ENCODE measurements around the gene ADAMTS14. TPM values are rescaled to one million over a fixed set of nuclear protein-coding genes. Genes with fewer than 3 reads are reported as not detected.

ADAMTS14 gene
- total RNA-seq, 1 experiment from 2014 or later: 1.6 TPM

GRCh38 chr10:70805619-70806215 lies 133.4 kb downstream of the ADAMTS14 start:
- H3K27ac ChIP-seq (ENCODE audit: insufficient read length, low read depth, low read length): no peak overlapping the region
- no peak overlapping the region for H2BK12ac ChIP-seq (ENCODE audit: insufficient read length, low read depth, low read length)
- H3K79me1 ChIP-seq (ENCODE audit: insufficient read depth, low read depth, low read length, poor library complexity, severe bottlenecking): no peaks in the 10 kb centered on the region
- no peak overlapping the region for H3K56ac ChIP-seq (ENCODE audit: insufficient read length, low read depth, low read length)
- H3K79me2 ChIP-seq (ENCODE audit: insufficient read depth, low read length): no peaks in the 10 kb centered on the region
- no peak overlapping the region for H3K27ac Mint-ChIP-seq
- H3T11ph ChIP-seq (ENCODE audit: low read length): no peak overlapping the region
- no peak overlapping the region for H2BK120ac ChIP-seq (ENCODE audit: low read depth, low read length, poor library complexity, severe bottlenecking)
- H3K4me3 Mint-ChIP-seq: no peak overlapping the region
- peaks cover 4% of the 10 kb centered on the region for H3K27me3 Mint-ChIP-seq (ENCODE audit: low read depth)
- H3K36me3 Mint-ChIP-seq (ENCODE audit: insufficient read depth in 1 of 3, low read depth in 3 of 3): no peaks in the 10 kb centered on the region
- no peak for DNase-seq
- H2BK5ac ChIP-seq (ENCODE audit: insufficient read length, low read length): no peak overlapping the region
- H3K9ac ChIP-seq (ENCODE audit: extremely low read depth, insufficient read length, low read length): no peak overlapping the region
- H3K4me1 Mint-ChIP-seq: peaks cover 21 to 22% of the 10 kb centered on the region in 2 experiments
- H4K91ac ChIP-seq (ENCODE audit: insufficient read length, low read depth, low read length): no peak overlapping the region
- no peak overlapping the region for H3K4ac ChIP-seq (ENCODE audit: low read depth, low read length)
- no peak overlapping the region for H2BK20ac ChIP-seq (ENCODE audit: low read depth, low read length, poor library complexity, severe bottlenecking)
- H3K4me1 ChIP-seq (ENCODE audit: insufficient read depth, low read length): peaks cover 6% of the 10 kb centered on the region; the same call in 1 of the 2 replicates
- no peak overlapping the region for H3K4me2 ChIP-seq (ENCODE audit: insufficient read depth, insufficient read length, low read length)
- H4K20me1 ChIP-seq (ENCODE audit: control insufficient read depth, insufficient read depth, insufficient read length): no peaks in the 10 kb centered on the region
- H2AK5ac ChIP-seq (ENCODE audit: insufficient read length, low read length): no peak overlapping the region
- H4K5ac ChIP-seq (ENCODE audit: insufficient read length, low read depth, low read length): no peak overlapping the region
- no peaks in the 10 kb centered on the region for H3K23me2 ChIP-seq (ENCODE audit: insufficient read length, low read depth, low read length, poor library complexity, severe bottlenecking)
- TF ChIP-seq, protein P1, sequence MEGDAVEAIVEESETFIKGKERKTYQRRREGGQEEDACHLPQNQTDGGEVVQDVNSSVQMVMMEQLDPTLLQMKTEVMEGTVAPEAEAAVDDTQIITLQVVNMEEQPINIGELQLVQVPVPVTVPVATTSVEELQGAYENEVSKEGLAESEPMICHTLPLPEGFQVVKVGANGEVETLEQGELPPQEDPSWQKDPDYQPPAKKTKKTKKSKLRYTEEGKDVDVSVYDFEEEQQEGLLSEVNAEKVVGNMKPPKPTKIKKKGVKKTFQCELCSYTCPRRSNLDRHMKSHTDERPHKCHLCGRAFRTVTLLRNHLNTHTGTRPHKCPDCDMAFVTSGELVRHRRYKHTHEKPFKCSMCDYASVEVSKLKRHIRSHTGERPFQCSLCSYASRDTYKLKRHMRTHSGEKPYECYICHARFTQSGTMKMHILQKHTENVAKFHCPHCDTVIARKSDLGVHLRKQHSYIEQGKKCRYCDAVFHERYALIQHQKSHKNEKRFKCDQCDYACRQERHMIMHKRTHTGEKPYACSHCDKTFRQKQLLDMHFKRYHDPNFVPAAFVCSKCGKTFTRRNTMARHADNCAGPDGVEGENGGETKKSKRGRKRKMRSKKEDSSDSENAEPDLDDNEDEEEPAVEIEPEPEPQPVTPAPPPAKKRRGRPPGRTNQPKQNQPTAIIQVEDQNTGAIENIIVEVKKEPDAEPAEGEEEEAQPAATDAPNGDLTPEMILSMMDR (conservative IDR thresholded peaks at IDR 0.05): no peak
- no peak overlapping the region for H3K14ac ChIP-seq (ENCODE audit: insufficient read depth, low read length)
- no peak overlapping the region for H4K8ac ChIP-seq (replicated peaks; ENCODE audit: insufficient read length, low read depth, low read length)
- H3K27me3 ChIP-seq (ENCODE audit: insufficient read depth, low read length): no peaks in the 10 kb centered on the region
- no peak overlapping the region for H2BK15ac ChIP-seq (ENCODE audit: low read depth, low read length)
- no peak overlapping the region for H3K23ac ChIP-seq (ENCODE audit: insufficient read length, low read depth, low read length)
- WGBS (ENCODE audit: extremely low coverage, insufficient read length, low lambda C conversion rate): no CpG with 5 or more reads among the region's 3 CpGs
- no peak overlapping the region for H3K18ac ChIP-seq (ENCODE audit: insufficient read length, low read depth, low read length)
- no peaks in the 10 kb centered on the region for H3K9me3 ChIP-seq (ENCODE audit: control insufficient read depth, low read depth, low read length)
- no peak overlapping the region for H2AFZ ChIP-seq (ENCODE audit: low read length)
- no peaks in the 10 kb centered on the region; a peak in 1 of 5 replicates for H3K9me3 Mint-ChIP-seq
